Measurements from ENCODE around the gene PGA3.
"Not testable (repeated sequence)": the region's sequence is repeated elsewhere in the genome, so short reads cannot be mapped to it uniquely, and the experiment has no call there.

Gene PGA3

DNA sequence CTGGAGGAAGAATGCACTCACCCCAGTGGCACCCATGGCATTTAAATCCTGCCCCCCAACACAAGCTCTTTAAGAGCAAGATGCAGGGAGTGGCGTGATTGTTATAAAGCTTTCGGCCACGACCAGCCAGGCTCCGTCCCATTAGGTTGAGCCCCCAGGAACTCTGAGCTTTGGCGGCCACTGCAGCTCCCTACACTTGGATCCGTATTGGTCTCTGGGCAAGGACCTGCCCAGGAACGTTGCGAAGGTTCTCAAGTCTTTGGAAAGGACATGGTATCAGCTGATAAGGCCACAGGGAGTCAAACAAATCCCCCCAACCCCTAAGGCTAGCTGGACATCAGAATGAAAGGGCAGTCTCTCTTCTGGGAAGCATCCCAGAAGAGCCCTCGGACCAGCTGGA is 32.7 kb upstream of the PGA3 start:
- FAIRE-seq (no peak), DNase-seq (ENCODE audit: low spot score) (no peak)

DNA sequence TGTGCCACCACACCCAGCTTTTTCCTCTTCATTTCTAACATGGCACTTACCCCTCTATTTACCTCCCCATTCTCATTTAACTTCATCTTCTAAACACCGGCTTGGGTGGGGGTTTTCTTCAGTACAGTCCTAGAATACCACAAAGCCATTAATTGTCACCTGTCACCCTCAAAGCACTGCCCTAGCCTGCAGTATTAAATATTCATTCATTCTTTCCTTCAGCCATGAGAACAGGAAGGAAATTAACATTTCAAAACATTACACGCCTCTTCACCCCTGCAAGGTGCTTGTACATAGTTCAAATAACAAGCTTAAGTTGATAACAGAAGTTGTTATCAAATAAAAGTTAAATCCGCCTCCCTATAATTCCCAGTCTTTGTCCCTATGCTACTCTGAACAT is 31.4 kb upstream of the PGA3 start:
- DNase-seq (ENCODE audit: low spot score) (no peak), FAIRE-seq (no peak)

DNA sequence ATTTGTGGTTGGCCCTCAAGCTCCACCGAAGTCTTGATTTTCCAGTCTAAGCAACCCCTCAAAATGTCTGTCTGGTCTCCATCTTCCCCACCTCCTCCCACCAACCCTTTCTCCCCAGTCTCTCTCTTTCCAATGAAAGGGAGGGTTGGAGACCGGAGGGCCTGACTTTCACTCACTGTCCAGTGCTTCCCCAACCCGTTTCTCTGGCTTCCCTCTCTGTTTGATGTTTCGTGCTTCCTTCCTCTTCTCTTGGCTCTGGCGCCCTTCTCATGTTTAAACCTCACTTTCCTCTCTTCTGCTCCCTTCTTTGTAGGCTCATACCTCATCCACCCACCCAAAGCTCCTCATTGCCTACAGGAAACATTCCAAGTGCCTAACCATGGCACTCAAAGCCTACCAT is 31.0 kb upstream of the PGA3 start:
- FAIRE-seq: no peak

DNA sequence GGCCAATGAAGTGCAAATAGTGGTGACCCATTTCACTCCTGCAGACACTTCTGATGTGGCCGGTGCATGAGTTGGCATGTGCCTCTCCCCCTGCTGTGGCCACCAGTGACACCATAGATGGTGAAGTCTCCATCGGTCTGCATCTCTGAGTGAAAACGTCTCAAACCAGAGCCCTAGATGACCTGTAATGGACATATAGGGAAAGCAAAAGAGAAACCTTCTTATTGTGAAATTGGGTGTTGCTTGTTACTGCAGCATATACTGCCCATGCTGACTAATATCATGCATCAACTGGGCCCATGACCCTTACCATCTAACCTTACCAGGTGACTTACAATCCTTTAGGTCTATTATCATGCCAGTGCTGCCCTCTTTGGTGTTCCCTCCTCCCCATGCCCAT is 30.4 kb upstream of the PGA3 start:
- FAIRE-seq (no peak), DNase-seq (ENCODE audit: low spot score) (no peak)

More for the DNA sequence above, 31.0 kb upstream of the PGA3 start:
- no peak for DNase-seq (ENCODE audit: low spot score)

DNA sequence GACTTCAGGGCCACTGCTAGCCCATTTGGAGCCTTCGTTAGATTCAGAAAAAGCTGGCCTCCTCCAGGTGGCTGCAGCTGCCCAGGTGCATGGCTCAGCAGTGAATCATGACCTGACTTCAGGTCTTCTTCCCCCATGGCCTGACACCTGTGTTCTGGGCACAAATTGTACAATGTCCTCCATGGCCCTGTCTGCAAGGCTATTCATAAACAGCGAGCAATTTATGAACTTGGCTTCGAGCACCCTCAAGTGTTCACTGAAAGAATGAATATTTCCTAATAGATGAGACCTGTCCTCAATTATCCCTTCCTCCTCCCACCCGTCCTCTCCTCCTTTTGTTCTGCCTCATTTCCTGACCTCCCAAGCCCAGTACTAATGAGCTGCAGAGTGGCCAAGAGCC is 29.9 kb upstream of the PGA3 start:
- DNase-seq (ENCODE audit: low spot score) (no peak), FAIRE-seq (no peak)

DNA sequence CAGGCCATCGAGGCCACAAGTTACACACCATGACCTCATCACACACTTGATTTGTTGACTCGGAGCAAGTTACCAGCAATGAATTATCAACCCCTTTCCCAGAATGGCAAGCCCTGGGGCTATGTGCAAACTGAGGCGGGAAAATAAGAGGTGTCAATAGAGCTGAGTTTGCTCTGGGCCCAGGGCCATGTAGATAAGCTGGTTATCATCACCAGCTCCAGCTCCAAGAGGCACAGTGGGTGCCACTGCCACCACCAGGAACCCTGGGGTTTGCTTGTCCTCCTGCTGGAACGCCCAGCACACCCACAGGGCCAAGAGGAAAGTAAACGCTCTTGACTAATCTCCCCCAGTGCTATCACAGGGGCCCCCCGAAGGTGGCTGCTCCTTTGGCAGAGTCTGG is 29.0 kb upstream of the PGA3 start:
- no peak for FAIRE-seq
- no peak for DNase-seq (ENCODE audit: low spot score)

DNA sequence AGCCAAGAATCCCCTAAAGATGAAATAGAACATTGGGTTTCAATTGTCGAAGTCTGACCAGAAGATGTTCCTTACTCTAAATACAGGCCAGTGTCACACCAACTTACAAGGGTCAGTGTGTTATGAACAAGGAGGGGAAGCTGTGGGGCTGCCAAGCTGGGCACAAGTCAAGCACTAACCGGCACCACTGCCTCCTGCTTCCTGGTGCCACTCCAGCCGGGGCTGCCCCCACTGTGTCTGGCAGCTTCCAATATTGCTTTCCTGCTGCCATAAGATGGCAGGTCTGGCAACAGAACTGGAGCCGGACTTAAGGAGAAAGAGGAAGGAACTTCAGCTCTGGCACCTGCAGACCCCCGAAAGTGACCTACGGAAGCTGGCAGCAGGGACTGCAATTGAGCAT is 28.4 kb upstream of the PGA3 start:
- no peak for FAIRE-seq

DNA sequence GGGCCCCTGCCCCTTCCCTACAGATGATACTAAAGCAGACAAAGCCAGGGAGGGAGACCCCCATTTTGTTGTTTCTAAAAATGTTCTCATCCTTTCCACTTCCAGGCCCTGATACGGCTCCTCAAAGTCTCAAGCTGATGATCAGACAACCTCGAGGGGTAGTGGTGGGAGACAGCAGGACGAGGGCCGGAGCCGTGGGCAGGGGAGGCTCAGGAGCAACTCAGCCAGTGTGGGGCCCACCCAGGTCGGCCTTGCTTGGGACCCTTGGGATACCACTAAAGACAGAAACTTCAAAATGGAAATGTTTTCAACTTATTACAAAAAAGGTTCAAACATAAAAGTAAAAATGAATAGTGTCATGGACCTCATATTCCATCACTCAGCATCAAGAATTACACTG is 26.9 kb upstream of the PGA3 start:
- no peak for DNase-seq (ENCODE audit: low spot score)
- no peak for FAIRE-seq

More for the DNA sequence above, 28.4 kb upstream of the PGA3 start:
- DNase-seq (ENCODE audit: low spot score): no peak

DNA sequence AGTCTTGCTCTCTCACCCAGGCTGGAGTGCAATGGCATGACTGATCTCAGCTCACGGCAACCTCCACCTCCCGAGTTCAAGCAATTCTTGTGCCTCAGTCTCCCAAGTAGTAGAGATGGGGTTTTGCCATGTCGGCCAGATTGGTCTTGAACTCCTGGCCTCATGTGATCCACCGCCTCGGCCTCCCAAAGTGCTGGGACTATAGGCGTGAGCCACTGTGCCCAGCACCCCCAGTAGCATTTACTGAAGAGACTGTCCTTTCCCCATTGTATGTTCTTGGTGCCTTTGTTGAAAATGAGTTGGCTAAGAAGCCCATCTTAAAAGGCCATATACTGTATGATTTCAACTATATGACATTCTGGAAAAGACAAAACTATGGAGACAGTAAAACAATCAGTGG is 23.1 kb upstream of the PGA3 start:
- not testable (repeated sequence) for DNase-seq (ENCODE audit: low spot score); FAIRE-seq

DNA sequence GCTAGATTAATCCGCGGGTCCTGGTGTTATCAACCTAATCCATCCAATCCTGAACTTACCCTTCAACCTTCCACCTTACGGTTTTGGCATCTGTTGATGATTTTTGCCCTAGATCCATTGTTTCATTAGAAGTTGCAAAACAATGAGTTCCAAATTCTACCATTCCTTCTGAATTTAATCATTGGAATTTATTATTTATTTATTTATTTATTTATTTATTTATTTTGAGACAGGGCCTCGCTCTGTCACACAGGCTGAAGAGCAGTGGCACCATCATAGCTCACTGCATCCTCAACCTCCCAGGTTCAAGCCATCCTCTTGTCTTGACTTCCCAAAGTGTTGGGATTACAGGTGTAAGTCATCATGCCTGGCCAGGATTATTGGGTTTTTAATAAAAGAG is 21.8 kb upstream of the PGA3 start:
- FAIRE-seq (no peak), DNase-seq (ENCODE audit: low spot score) (no peak)

DNA sequence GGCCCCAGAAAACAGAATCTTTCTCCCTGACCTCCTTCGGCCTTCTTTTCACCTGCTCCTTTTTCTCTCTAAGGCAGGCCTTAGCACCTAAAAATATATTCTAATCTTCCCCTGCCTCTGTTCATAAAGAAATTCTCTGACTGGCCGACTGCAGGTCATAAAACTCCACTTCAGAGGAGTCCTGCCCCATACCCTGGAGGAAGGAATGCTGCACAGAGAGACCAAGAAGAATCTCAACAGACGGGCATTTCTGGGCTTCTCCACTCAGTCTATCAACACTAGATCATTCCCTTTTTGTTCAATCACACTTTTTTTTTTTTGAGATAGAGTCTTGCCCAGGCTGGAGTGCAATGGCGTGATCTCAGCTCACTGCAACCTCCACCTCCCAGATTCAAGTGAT is 19.7 kb upstream of the PGA3 start:
- no peak for FAIRE-seq
- no peak for DNase-seq (ENCODE audit: low spot score)

DNA sequence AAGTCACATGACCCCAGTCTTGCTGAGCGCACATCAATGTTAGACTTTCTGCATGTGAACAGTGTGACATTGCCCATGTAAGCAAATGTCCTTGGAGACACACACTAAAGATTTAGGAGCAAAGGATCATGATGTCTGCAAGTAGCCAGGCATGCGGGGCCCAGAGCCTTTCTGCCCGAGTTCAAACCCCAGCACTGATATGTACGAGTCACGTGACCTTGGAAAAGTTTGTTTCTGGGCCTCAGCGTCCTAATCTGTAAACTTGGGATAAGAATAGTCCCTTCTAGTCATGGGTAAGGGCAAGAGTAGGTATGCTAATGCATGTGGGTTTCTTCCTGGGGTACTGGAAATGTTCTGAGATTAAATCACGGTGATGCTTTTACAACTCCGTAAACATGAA is 16.8 kb upstream of the PGA3 start:
- FAIRE-seq (no peak), DNase-seq (ENCODE audit: low spot score) (no peak)

DNA sequence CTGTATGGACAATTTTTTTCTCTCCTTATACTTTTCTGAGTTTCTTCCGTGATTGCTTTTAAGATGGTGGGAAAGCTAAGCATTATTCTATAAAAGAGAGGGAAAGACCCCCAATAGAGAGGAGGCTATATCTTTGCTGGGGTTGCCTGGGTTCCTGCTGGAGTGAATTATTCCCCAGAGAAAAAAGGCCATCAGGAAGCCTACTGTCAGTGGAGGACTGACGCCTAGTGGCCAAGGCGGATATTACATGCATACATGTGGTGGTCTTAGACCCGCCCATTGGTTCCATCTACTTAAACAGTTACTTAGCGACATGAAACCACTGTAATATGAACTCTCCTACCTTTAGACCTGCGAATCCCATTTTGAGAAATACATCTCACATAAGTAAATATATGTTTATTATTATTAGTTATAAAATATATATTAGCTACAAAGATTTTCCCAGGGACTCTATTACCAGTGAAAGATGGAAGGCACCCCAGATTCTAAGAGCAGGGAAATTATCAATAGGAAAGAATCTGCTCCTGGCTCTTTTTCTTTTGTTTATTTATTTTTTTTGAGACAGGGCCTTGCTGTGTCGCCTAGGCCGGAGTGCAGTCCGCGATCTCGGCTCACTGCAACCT is 15.7 kb upstream of the PGA3 start:
- DNase-seq (ENCODE audit: low spot score) (peak; percentile 71), FAIRE-seq (no peak)

DNA sequence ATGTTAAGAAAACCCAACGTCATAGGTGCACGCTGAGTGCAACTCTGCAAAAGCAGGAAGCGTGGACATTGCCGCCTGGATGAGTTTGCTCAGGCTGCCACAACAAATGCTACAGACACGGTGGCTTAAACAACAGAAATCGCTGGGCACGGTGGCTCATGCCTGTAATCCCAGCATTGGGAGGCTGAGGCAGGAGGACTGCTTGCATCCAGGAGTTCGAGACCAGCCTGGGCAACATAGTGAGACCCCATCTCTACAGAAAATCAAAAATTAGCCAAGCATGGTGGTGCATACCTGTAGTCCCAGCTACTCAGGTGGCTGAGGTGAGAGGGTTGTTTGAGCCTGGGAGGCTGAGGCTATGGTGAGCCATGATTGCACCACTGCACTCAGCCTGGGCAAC is 13.4 kb upstream of the PGA3 start:
- no peak for DNase-seq (ENCODE audit: low spot score)
- no peak for FAIRE-seq

DNA sequence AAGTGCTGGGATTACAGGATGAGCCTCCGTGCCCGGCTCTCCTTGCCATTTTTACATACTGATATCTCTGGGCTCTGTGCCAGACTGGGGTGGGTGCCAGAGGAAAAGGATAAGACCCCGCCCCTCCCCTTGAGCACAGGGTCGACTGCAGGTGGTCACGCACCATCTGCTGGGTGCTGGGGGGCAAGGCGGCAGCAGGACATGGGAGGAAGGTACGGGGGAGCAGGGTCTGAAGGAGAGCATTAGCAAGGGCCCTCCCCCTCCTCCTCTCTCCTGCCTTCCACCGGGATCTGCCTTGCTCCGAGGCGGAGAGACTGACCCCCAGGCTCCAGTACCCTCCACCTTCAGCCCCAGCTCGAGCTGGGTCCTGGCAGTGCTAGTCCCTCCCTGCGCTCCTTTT is 9.7 kb upstream of the PGA3 start:
- no peak for FAIRE-seq
- no peak for DNase-seq (ENCODE audit: low spot score)

DNA sequence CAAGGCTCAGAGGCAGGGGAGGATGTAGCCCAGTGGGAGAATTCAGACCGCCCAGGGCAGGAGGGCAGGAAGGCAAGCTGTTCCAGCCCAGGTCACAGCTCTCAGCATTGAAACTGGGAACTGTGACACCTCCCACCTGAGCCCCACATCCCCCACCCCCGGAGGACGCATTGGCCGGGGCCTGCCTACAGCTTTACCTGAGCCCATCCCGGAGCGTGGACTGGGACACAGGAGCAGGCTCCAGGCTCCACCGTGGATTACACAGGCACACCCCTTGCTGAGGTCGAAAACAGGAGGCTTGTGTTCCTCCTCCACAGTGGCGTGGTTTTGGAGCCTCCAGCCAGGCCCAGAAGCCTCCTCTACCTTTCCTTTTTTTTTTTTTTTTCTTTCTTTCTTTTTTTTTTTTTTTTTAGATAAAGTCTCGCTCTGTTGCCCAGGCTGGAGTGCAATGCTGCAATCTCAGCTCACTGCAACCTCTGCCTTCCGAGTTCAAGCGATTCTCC is 9.1 kb upstream of the PGA3 start:
- DNase-seq (ENCODE audit: low spot score): no peak
- FAIRE-seq: no peak

DNA sequence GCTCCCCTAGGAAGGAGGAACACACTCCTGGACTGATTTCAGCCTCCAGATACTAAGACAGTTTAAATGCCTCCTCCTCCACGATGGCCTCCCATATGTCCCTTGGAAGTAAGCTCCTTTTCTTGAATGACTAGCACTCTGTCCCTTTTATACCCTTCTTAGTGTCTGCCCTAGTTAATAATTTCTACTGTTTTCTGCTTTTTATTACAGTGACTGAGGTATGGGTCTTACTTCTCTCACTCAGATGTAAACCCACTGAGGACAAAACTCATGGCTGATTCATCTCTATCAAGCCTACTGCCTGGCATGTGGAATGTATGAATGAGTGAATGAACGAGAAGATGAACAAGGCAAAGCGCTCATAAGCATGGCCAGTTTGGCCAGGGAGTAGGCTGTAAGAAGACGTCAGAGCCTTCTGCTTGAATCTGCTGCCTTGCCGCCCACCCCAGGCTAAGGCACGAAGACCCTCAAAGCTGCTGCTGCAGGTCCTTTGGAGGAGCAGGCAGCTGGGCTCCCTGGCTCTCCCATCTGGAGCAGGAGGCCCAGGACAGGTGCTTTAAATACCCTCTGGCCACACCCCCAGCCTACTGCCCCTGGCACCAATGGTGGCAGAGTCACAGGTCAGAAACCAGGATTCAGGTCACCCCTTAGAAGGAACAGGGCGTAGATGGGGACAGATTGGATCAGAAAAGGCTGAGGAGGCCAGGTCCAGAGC is 8.2 kb upstream of the PGA3 start:
- FAIRE-seq (no peak), DNase-seq (ENCODE audit: low spot score) (no peak)

DNA sequence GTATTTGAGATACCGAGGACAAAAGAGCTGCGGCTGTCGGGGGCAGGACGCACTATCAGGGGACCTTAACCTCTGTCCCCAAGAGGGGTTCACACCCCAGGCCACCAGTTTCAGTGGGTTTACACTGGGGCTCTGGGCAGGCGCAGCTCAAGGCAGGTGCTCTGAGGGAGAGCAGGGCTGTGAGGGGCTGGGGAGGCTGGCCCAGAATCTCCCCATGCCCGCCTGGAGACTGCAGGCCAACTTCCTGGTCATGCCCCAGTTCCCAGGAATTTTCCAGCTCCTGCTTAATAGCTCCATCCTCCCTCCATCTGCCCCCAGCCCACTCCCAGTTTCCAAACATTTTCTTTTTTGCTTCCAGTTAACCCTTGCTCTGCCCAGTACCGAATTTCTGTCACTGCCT is 7.6 kb upstream of the PGA3 start:
- FAIRE-seq: no peak
- no peak for DNase-seq (ENCODE audit: low spot score)

DNA sequence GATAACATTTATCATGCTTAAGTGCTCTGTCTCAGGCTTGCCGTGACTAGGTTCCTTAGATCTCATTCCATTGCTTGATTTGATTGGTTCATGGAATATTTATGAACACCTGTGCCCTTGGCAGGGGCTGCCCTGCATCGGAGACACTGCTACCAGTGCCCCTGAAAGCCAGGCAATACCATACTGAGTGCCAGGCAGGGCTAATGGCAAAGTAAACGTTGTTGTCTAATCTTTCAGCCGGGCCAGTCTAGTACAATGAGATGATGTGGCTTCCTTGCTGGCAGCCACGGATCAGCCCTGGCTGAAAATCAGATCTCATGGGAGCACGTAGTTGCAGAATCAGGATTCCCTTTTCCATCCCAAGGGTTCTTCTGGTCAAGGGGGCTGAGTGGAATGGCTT is 5.0 kb upstream of the PGA3 start:
- FAIRE-seq (no peak), DNase-seq (ENCODE audit: low spot score) (no peak)

DNA sequence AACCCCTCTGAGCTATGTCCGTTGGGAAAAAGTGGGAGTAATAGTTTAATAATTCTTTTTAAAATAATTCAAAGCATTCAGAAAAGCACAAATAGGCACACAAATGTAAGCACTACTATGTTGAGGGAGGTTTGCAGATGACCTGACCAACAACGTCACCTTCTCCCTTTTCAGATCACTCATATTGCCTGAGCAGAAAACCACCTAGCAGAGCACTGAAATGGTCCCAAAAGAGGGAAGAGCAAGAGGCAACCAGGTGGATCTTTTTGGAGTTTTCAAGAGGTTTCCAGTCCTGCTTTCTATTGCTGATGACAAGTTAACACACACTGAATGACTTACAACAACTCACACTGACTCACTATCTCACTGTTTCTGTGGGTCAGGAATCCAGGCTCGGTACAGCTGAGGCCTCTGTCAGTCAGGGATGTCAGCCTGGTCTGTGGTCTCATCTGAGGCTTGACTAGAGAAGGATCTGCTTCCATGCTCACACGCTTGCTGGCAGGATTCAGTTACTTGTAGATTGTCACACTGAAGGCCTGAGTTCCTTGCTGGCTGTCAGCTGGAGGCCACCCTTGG is 4.3 kb upstream of the PGA3 start:
- no peak for FAIRE-seq
- no peak for DNase-seq (ENCODE audit: low spot score)

DNA sequence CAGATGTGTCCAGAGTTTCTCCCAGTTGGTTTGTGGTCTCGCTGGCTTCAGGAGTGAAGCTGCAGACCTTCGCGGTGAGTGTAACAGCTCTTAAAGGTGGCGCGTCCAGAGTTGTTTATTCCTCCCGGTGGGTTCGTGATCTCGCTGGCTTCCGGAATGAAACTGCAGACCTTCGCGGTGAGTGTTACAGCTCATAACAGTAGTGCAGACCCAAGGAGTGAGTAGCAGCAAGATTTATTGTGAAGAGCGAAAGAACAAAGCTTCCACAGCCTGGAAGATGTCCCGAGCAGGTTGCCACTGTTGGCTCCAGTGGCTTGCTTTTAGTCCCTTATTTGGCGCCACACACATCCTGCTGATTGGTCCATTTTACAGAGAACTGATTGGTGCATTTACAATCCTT is 1.8 kb upstream of the PGA3 start:
- no peak for FAIRE-seq
- no peak for DNase-seq (ENCODE audit: low spot score)

DNA sequence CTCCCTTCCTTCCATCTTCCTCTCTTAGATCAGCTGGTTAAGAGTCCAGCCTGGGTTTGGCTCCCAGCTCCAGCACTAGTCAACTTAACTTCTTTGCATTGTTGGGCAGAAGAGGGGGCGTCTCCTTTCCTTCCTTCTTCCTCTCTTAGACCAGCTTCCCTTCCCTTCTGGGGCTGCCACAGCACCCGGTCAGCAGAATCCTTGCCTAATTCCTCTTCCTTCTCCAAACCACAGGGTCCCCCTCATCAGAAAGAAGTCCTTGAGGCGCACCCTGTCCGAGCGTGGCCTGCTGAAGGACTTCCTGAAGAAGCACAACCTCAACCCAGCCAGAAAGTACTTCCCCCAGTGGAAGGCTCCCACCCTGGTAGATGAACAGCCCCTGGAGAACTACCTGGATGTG is 558 bp downstream of the PGA3 start:
- not testable (repeated sequence) for DNase-seq (ENCODE audit: low spot score); FAIRE-seq

DNA sequence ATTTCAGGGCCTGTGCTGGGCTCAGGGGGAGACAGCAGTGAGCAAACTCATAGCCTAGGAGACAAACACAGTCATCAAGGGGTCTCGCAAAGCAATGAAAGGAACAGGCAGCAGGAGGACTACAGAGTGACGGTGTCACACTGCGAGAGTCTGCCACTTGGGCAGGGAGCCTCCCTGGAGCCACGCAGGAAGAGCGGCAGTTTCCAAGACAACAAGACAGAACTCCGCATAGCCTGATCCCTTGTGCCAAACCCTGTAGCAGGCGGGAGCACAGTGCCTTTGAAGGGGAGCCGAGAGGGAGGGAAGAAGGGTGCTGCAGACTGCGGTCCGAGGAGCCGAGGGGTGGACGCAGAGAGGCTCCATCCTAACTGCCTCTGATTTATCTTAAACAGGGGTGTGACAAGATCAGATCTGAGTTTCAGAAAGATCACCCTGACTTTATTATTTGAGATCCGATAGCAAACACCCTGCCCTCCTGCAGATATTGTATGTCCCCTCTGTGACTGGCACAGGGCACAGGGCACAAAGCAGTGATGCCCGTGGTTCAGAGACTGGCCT is 1.3 kb downstream of the PGA3 start:
- DNase-seq (ENCODE audit: low spot score); FAIRE-seq: not testable (repeated sequence)
